ENCODE measurements around the gene LDLRAP1.
A peak's percentile ranks its signal among the peaks of the same experiment; 100 is the strongest.

The LDLRAP1 gene

GRCh38 chr1:25562928-25563283 lies 19.5 kb downstream of the LDLRAP1 start:
- no peak for DNase-seq (ENCODE audit: low read depth)

GRCh38 chr1:25563330-25564215 lies 20.2 kb downstream of the LDLRAP1 start:
- no peak for DNase-seq (ENCODE audit: low read depth)

- DNase-seq (ENCODE audit: low read depth), result no peak
These were observed 21.6 kb downstream of the LDLRAP1 start for GRCh38 chr1:25564777-25565574.

GRCh38 chr1:25565626-25566025 lies 22.2 kb downstream of the LDLRAP1 start:
- DNase-seq (ENCODE audit: low read depth), result no peak

GRCh38 chr1:25566176-25566729 lies 22.8 kb downstream of the LDLRAP1 start:
- DNase-seq (ENCODE audit: low read depth), result no peak

- DNase-seq (ENCODE audit: low read depth), result no peak
These were observed 23.4 kb downstream of the LDLRAP1 start for GRCh38 chr1:25566730-25567341.

- DNase-seq (ENCODE audit: low read depth), result no peak
These were observed 24.3 kb downstream of the LDLRAP1 start for GRCh38 chr1:25567710-25568089.

GRCh38 chr1:25568090-25568833 lies 24.9 kb downstream of the LDLRAP1 start:
- no peak for DNase-seq (ENCODE audit: low read depth)

GRCh38 chr1:25568834-25569596 lies 25.6 kb downstream of the LDLRAP1 start:
- peak; percentile 66 for DNase-seq (ENCODE audit: low read depth)

- no peak for DNase-seq (ENCODE audit: low read depth)
These were observed 26.4 kb downstream of the LDLRAP1 start for GRCh38 chr1:25569597-25570396.

GRCh38 chr1:25570798-25571521 lies 27.6 kb downstream of the LDLRAP1 start:
- DNase-seq (ENCODE audit: low read depth), result no peak

- no peak for DNase-seq (ENCODE audit: low read depth)
These were observed 28.1 kb downstream of the LDLRAP1 start for GRCh38 chr1:25571522-25571970.

- DNase-seq (ENCODE audit: low read depth), result no peak
These were observed 28.7 kb downstream of the LDLRAP1 start for GRCh38 chr1:25572107-25572506.

GRCh38 chr1:25572708-25573590 lies 29.5 kb downstream of the LDLRAP1 start:
- no peak for DNase-seq (ENCODE audit: low read depth)

- no peak for DNase-seq (ENCODE audit: low read depth)
These were observed 30.2 kb downstream of the LDLRAP1 start for GRCh38 chr1:25573591-25573930.

GRCh38 chr1:25573961-25574360 lies 30.6 kb downstream of the LDLRAP1 start:
- DNase-seq (ENCODE audit: low read depth), result no peak

- no peak for DNase-seq (ENCODE audit: low read depth)
These were observed 31.8 kb downstream of the LDLRAP1 start for GRCh38 chr1:25575191-25575590.

GRCh38 chr1:25576459-25577133 lies 33.2 kb downstream of the LDLRAP1 start:
- no peak for DNase-seq (ENCODE audit: low read depth)

Measured in HS-5 (cell line).